ENCODE data around the gene LMF1.

Gene LMF1

GRCh38 chr16:924063-924462, 46.7 kb downstream of the LMF1 start:
- DNase-seq = no peak

- DNase-seq = no peak
Observed at GRCh38 chr16:923184-923583, 47.6 kb downstream of the LMF1 start.

- no peak for DNase-seq
Observed at GRCh38 chr16:922051-922450, 48.7 kb downstream of the LMF1 start.

GRCh38 chr16:921321-921905, 49.4 kb downstream of the LMF1 start:
- no peak for DNase-seq

- no peak for DNase-seq
Observed at GRCh38 chr16:920717-921116, 50.1 kb downstream of the LMF1 start.

GRCh38 chr16:920051-920681, 50.6 kb downstream of the LMF1 start:
- no peak for DNase-seq

GRCh38 chr16:919658-920050, 51.1 kb downstream of the LMF1 start:
- no peak for DNase-seq

- no peak for DNase-seq
Observed at GRCh38 chr16:918741-919657, 51.8 kb downstream of the LMF1 start.

GRCh38 chr16:918068-918467, 52.7 kb downstream of the LMF1 start:
- peak; percentile 62 for DNase-seq

- DNase-seq = no peak
Observed at GRCh38 chr16:917591-918061, 53.2 kb downstream of the LMF1 start.

GRCh38 chr16:916035-916799, 54.6 kb downstream of the LMF1 start:
- no peak for DNase-seq

- DNase-seq = no peak
Observed at GRCh38 chr16:915546-915945, 55.2 kb downstream of the LMF1 start.

- DNase-seq = no peak
Observed at GRCh38 chr16:914440-914839, 56.3 kb downstream of the LMF1 start.

- no peak for DNase-seq
Observed at GRCh38 chr16:913817-914439, 56.9 kb downstream of the LMF1 start.

GRCh38 chr16:912684-913613, 57.8 kb downstream of the LMF1 start:
- peak; percentile 22 for DNase-seq

GRCh38 chr16:912322-912683, 58.5 kb downstream of the LMF1 start:
- no peak for DNase-seq

GRCh38 chr16:911604-912321, 59.0 kb downstream of the LMF1 start:
- DNase-seq = no peak

GRCh38 chr16:911101-911500, 59.7 kb downstream of the LMF1 start:
- DNase-seq = no peak

GRCh38 chr16:910181-910580, 60.6 kb downstream of the LMF1 start:
- no peak for DNase-seq

GRCh38 chr16:909281-910000, 61.3 kb downstream of the LMF1 start:
- DNase-seq = no peak

Measured in NCI-H146 (cell line).